HG03457 (cell line): ENCODE data around the gene JUNB.
"Not testable (repeated sequence)": the region's sequence is repeated elsewhere in the genome, so short reads cannot be mapped to it uniquely, and the experiment has no call there.

ENCODE experiments used
- ATAC-seq: cut with Tn5 transposase; IDR thresholded peaks from one replicate; pipeline ENCODE4 v1.9.1; 2021; ENCODE audit warnings: moderate number of reproducible peaks; ENCODE audit not compliant: unreplicated experiment

JUNB gene

GRCh38 chr19:12802267-12803106, 11.2 kb downstream of the JUNB start:
- no peak for ATAC-seq

GRCh38 chr19:12804051-12804450, 12.8 kb downstream of the JUNB start:
- no peak for ATAC-seq

GRCh38 chr19:12806242-12807081, 15.2 kb downstream of the JUNB start, which contains the start of gene RNASEH2A:
Gene RNASEH2A (plus strand): TSS chr19:12806584. CDS start chr19:12806674, 90 bp downstream.
- no peak for ATAC-seq

- ATAC-seq: no peak
Observed at GRCh38 chr19:12815088-12815487, 23.8 kb downstream of the JUNB start.

- ATAC-seq: not testable (repeated sequence)
Observed at GRCh38 chr19:12817188-12817587, 25.9 kb downstream of the JUNB start.

- not testable (repeated sequence) for ATAC-seq
Observed at GRCh38 chr19:12817810-12818209, 26.5 kb downstream of the JUNB start.

- ATAC-seq: no peak
Observed at GRCh38 chr19:12821761-12822160, 30.5 kb downstream of the JUNB start.

- ATAC-seq: no peak
Observed at GRCh38 chr19:12825254-12826131, 34.2 kb downstream of the JUNB start.

GRCh38 chr19:12828494-12828893, 37.2 kb downstream of the JUNB start:
- ATAC-seq: no peak

- ATAC-seq: no peak
Observed at GRCh38 chr19:12833418-12833737, 42.1 kb downstream of the JUNB start.

GRCh38 chr19:12833738-12834565, 42.7 kb downstream of the JUNB start:
- ATAC-seq: no peak

- ATAC-seq: no peak
Observed at GRCh38 chr19:12834566-12834943, 43.3 kb downstream of the JUNB start, which contains the start of gene RTBDN. Gene RTBDN (minus strand): TSS chr19:12834579. CDS start chr19:12829979, 4,600 bp downstream.

GRCh38 chr19:12834976-12835757, 43.9 kb downstream of the JUNB start:
- no peak for ATAC-seq

GRCh38 chr19:12836529-12836863, 45.2 kb downstream of the JUNB start:
- no peak for ATAC-seq

- no peak for ATAC-seq
Observed at GRCh38 chr19:12837225-12837624, 45.9 kb downstream of the JUNB start.

- no peak for ATAC-seq
Observed at GRCh38 chr19:12838182-12838885, 47.0 kb downstream of the JUNB start, which contains the start of gene MAST1. Gene MAST1 (plus strand): TSS chr19:12838515. CDS start chr19:12838573, 58 bp downstream.

GRCh38 chr19:12838886-12839756, 47.8 kb downstream of the JUNB start:
- no peak for ATAC-seq
